ENCODE results near the gene ZMIZ2.

ZMIZ2 gene

GRCh38 chr7:44805950-44806349, 57.3 kb downstream of the ZMIZ2 start:
- H3K4me3 ChIP-seq (ENCODE audit: low read length): no peak overlapping the region
- TF ChIP-seq CTCF (conservative IDR thresholded peaks at IDR 0.05; ENCODE audit: low read depth, low read length): no peak
- DNase-seq (ENCODE audit: low read depth): no peak

- no peak for TF ChIP-seq CTCF (conservative IDR thresholded peaks at IDR 0.05; ENCODE audit: low read depth, low read length)
- H3K4me3 ChIP-seq (ENCODE audit: low read length): no peak overlapping the region
- DNase-seq (ENCODE audit: low read depth): no peak
These were observed 60.3 kb downstream of the ZMIZ2 start for GRCh38 chr7:44808914-44809393.

GRCh38 chr7:44811093-44811492, 62.4 kb downstream of the ZMIZ2 start:
- DNase-seq (ENCODE audit: low read depth): no peak
- no peak overlapping the region for H3K4me3 ChIP-seq (ENCODE audit: low read length)
- no peak for TF ChIP-seq CTCF (conservative IDR thresholded peaks at IDR 0.05; ENCODE audit: low read depth, low read length)

- no peak for TF ChIP-seq CTCF (conservative IDR thresholded peaks at IDR 0.05; ENCODE audit: low read depth, low read length)
- DNase-seq (ENCODE audit: low read depth): no peak
- no peak overlapping the region for H3K4me3 ChIP-seq (ENCODE audit: low read length)
These were observed 62.9 kb downstream of the ZMIZ2 start for GRCh38 chr7:44811571-44811970.

GRCh38 chr7:44814919-44815318, 66.3 kb downstream of the ZMIZ2 start:
- no peak for TF ChIP-seq CTCF (conservative IDR thresholded peaks at IDR 0.05; ENCODE audit: low read depth, low read length)
- no peak for DNase-seq (ENCODE audit: low read depth)
- no peak overlapping the region for H3K4me3 ChIP-seq (ENCODE audit: low read length)

GRCh38 chr7:44819292-44819691, 70.6 kb downstream of the ZMIZ2 start:
- TF ChIP-seq CTCF (conservative IDR thresholded peaks at IDR 0.05; ENCODE audit: low read depth, low read length): no peak
- DNase-seq (ENCODE audit: low read depth): no peak
- no peak overlapping the region for H3K4me3 ChIP-seq (ENCODE audit: low read length)

Data from retinal pigment epithelial cell (primary cell).